Keratinocyte (primary cell): ENCODE measurements around the gene SAMD4A. TPM values are rescaled to one million over a fixed set of nuclear protein-coding genes. Genes with fewer than 3 reads are reported as not detected.

Source experiments
- DNase-seq: peaks from one replicate; pipeline ENCODE4 v3.0.0-alpha.2; 2011; ENCODE audit warnings: low read depth, missing footprints, low spot score
- FAIRE-seq: peaks from 2 replicates; lab custom pipeline; 2011; peaks lifted over from hg19 to GRCh38; lab: Jason Lieb, UNC
- H2AFZ ChIP-seq: 2 replicates; pipeline ENCODE4 v1.6.0; 2012; ENCODE audit warnings: low read length, control low read depth, inconsistent platforms; ENCODE audit not compliant: control insufficient read depth
- H3K27ac ChIP-seq: 2 replicates; pipeline ENCODE4 v1.5.1; 2011; ENCODE audit warnings: low read length; ENCODE audit not compliant: control insufficient read depth, insufficient read depth
- H3K27me3 ChIP-seq: 3 replicates; pipeline ENCODE4 v1.6.0; 2011; ENCODE audit warnings: low read length; ENCODE audit not compliant: control insufficient read depth, insufficient read depth; ENCODE audit errors: extremely low read depth
- H3K36me3 ChIP-seq, 2 experiments: 2 replicates in 1 of 2; 3 replicates in 1 of 2; pipeline ENCODE4 v1.5.1; 2011; ENCODE audit warnings: low read length in 2 of 2, mild to moderate bottlenecking in 1 of 2; ENCODE audit not compliant: control insufficient read depth in 2 of 2, insufficient read depth in 2 of 2; ENCODE audit errors: extremely low read depth in 1 of 2
- H3K4me1 ChIP-seq: 3 replicates; pipeline ENCODE4 v1.5.1; 2011; ENCODE audit warnings: low read length; ENCODE audit not compliant: control insufficient read depth, insufficient read depth; ENCODE audit errors: extremely low read depth
- H3K4me2 ChIP-seq: 3 replicates; pipeline ENCODE4 v1.6.0; 2011; ENCODE audit warnings: low read depth, low read length; ENCODE audit not compliant: control insufficient read depth, insufficient read depth; ENCODE audit errors: extremely low read depth
- H3K4me3 ChIP-seq, 3 experiments: fragments of 200-600 bp in 1 of 3; sonication (generic) in 1 of 3; 2 replicates in 2 of 3; 3 replicates in 1 of 3; pipeline ENCODE4 v1.5.1; 2011 to 2016; ENCODE audit warnings: low read length in 3 of 3, mild to moderate bottlenecking in 3 of 3, control low read depth in 2 of 3, inconsistent platforms in 1 of 3, low read depth in 1 of 3, mixed read lengths in 1 of 3, mixed run types in 1 of 3, moderate library complexity in 1 of 3; ENCODE audit not compliant: control insufficient read depth in 2 of 3, insufficient read depth in 2 of 3; ENCODE audit errors: extremely low read depth in 1 of 3
- H3K79me2 ChIP-seq: 2 replicates; pipeline ENCODE4 v1.6.0; 2012; ENCODE audit warnings: low read length; ENCODE audit not compliant: control insufficient read depth, insufficient read depth
- H3K9ac ChIP-seq: 3 replicates; pipeline ENCODE4 v1.6.0; 2011; ENCODE audit warnings: low read length; ENCODE audit not compliant: control insufficient read depth, insufficient read depth; ENCODE audit errors: extremely low read depth
- H3K9me1 ChIP-seq: 3 replicates; pipeline ENCODE4 v1.6.0; 2011; ENCODE audit warnings: low read length; ENCODE audit not compliant: control insufficient read depth, insufficient read depth; ENCODE audit errors: extremely low read depth
- H3K9me3 ChIP-seq: 2 replicates; pipeline ENCODE4 v1.5.1; 2012; ENCODE audit warnings: low read depth, low read length; ENCODE audit not compliant: control insufficient read depth
- H4K20me1 ChIP-seq: 3 replicates; pipeline ENCODE4 v1.6.0; 2011; ENCODE audit warnings: low read length; ENCODE audit not compliant: control insufficient read depth, insufficient read depth; ENCODE audit errors: extremely low read depth
- CTCF ChIP-seq, 3 experiments: IDR thresholded peaks in 1 of 3; conservative IDR thresholded peaks in 1 of 3; optimal IDR thresholded peaks in 1 of 3; 2 replicates in 2 of 3; 3 replicates in 1 of 3; pipeline versions ENCODE3 to v1.5.1; 2011; ENCODE audit warnings: low read length in 3 of 3, mild to moderate bottlenecking in 3 of 3, moderate library complexity in 2 of 3, control low read depth in 1 of 3, inconsistent platforms in 1 of 3; ENCODE audit not compliant: insufficient read depth in 2 of 3; ENCODE audit errors: extremely low read depth in 1 of 3
- EZH2 ChIP-seq: IDR thresholded peaks from one replicate; pipeline ENCODE4 v1.6.1; 2012; ENCODE audit warnings: inconsistent platforms, mild to moderate bottlenecking, low read length, moderate library complexity
- dilution Hi-C: fragments of 300-500 bp; cut with MboI; formaldehyde crosslinking; loops from one replicate; pipeline ENCODE4 v1.7.0; 2020; ENCODE audit warnings: low sequenced_read_pairs; ENCODE audit not compliant: extremely low pct_ligation_motif_present
- polyA plus RNA-seq, 5 experiments: library from polyadenylated mRNA; depleted of rRNA in 3 of 5; stranded (reverse) in 3 of 5; stranded (forward) in 1 of 5; unstranded in 1 of 5; fragments of >200 nt; gene quantifications; 1 replicate in 1 of 5; 2 replicates in 3 of 5; 3 replicates in 1 of 5; pipeline versions ENCODE4 v1.2.1 to v1.2.3, GENCODE V29; 2011 to 2012; ENCODE audit warnings: missing spikeins in 2 of 5, low read depth in 1 of 5, low replicate concordance in 1 of 5

Gene SAMD4A
- polyA plus RNA-seq, 1 donor (not counting 4 experiments of a cell fraction or from before 2014, with no cell fraction given), result 16.2 TPM

- Histone ChIP-seq H4K20me1 (no peaks in the 10 kb centered on the region), H3K4me3 (no peak overlapping the region), H3K27me3 (no peaks in the 10 kb centered on the region), H3K79me2 (peaks cover 10% of the 10 kb centered on the region), H3K27ac (no peak overlapping the region), H3K9ac (no peak overlapping the region), H3K4me2 (no peak overlapping the region), H3K36me3 (peaks cover 4 to 13% of the 10 kb centered on the region in 2 experiments), H3K9me1 (no peaks in the 10 kb centered on the region), H2AFZ (no peak overlapping the region), H3K9me3 (no peaks in the 10 kb centered on the region), H3K4me1 (no peaks in the 10 kb centered on the region)
- DNase-seq (no peak), FAIRE-seq (no peak)
- dilution Hi-C loops, result no loop called here
- no peak for TF ChIP-seq CTCF (optimal IDR thresholded peaks at IDR 0.05 in 1 of 3, IDR thresholded peaks at IDR 0.05 in 1 of 3, conservative IDR thresholded peaks at IDR 0.05 in 1 of 3; ENCODE audit: extremely low read depth in 1 of 3, insufficient read depth in 2 of 3, low read length in 3 of 3)
- TF ChIP-seq EZH2, result no peak
Observed at GRCh38 chr14:54703724-54704123, 136.8 kb downstream of the SAMD4A start.

- Histone ChIP-seq H3K36me3 (peaks cover 4 to 12% of the 10 kb centered on the region in 2 experiments), H3K9me1 (no peaks in the 10 kb centered on the region), H3K27me3 (no peaks in the 10 kb centered on the region), H4K20me1 (no peaks in the 10 kb centered on the region), H3K4me1 (no peaks in the 10 kb centered on the region), H2AFZ (no peak overlapping the region), H3K4me2 (no peak overlapping the region), H3K9me3 (no peaks in the 10 kb centered on the region), H3K27ac (no peak overlapping the region), H3K9ac (no peak overlapping the region), H3K4me3 (no peak overlapping the region), H3K79me2 (peaks cover 9% of the 10 kb centered on the region)
- DNase-seq (no peak), FAIRE-seq (no peak)
- dilution Hi-C loops, result no loop called here
- TF ChIP-seq CTCF (optimal IDR thresholded peaks at IDR 0.05 in 1 of 3, IDR thresholded peaks at IDR 0.05 in 1 of 3, conservative IDR thresholded peaks at IDR 0.05 in 1 of 3; ENCODE audit: extremely low read depth in 1 of 3, insufficient read depth in 2 of 3, low read length in 3 of 3) (no peak), EZH2 (no peak)
Observed at GRCh38 chr14:54704768-54705167, 137.8 kb downstream of the SAMD4A start.
